Astrocyte (in vitro differentiated cells and primary cell): ENCODE results near the gene ISCU.

ENCODE experiments used
- EZH2 ChIP-seq: IDR thresholded peaks from 2 replicates; pipeline ENCODE4 v1.6.1; 2012; ENCODE audit warnings: mild to moderate bottlenecking, low read length, inconsistent platforms; ENCODE audit not compliant: insufficient read depth
- TF ChIP-seq, protein P1 (sequence below): IDR thresholded peaks from 2 replicates; pipeline ENCODE4 v1.5.1; 2011; ENCODE audit warnings: low read depth, mild to moderate bottlenecking, inconsistent platforms, low read length, moderate library complexity; ENCODE audit not compliant: insufficient read depth

GRCh38 chr12:108526482-108527165 lies 35.8 kb upstream of the ISCU start:
- TF ChIP-seq, protein P1, sequence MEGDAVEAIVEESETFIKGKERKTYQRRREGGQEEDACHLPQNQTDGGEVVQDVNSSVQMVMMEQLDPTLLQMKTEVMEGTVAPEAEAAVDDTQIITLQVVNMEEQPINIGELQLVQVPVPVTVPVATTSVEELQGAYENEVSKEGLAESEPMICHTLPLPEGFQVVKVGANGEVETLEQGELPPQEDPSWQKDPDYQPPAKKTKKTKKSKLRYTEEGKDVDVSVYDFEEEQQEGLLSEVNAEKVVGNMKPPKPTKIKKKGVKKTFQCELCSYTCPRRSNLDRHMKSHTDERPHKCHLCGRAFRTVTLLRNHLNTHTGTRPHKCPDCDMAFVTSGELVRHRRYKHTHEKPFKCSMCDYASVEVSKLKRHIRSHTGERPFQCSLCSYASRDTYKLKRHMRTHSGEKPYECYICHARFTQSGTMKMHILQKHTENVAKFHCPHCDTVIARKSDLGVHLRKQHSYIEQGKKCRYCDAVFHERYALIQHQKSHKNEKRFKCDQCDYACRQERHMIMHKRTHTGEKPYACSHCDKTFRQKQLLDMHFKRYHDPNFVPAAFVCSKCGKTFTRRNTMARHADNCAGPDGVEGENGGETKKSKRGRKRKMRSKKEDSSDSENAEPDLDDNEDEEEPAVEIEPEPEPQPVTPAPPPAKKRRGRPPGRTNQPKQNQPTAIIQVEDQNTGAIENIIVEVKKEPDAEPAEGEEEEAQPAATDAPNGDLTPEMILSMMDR = peak; percentile 23
- TF ChIP-seq EZH2 = no peak
